Pancreas (tissue), 10 donors: ENCODE data around the gene ANKS1B. TPM values are rescaled to one million over a fixed set of nuclear protein-coding genes. Genes with fewer than 3 reads are reported as not detected.
A peak's percentile ranks its signal among the peaks of the same experiment; 100 is the strongest.

Source experiments
- ATAC-seq, 4 donors: fragments of 200-7000 bp; cut with Tn5 transposase; one replicate each; pipeline versions ENCODE4 v1.8.0 to v1.9.1; 2020; ENCODE audit warnings: mild to moderate bottlenecking in 4 of 4, moderate library complexity in 4 of 4
- DNase-seq, 6 donors: peaks; one replicate each; pipeline ENCODE4 v3.0.0-alpha.2; 2020
- FAIRE-seq: peaks from 2 replicates; lab custom pipeline; 2012; peaks lifted over from hg19 to GRCh38; lab: Jason Lieb, UNC
- H3K27ac ChIP-seq, 4 donors: fragments of 200-600 bp; sonication (generic); 1 replicate in 3 of 4; 2 replicates in 1 of 4; pipeline versions ENCODE4 v1.5.0 to v1.8.0; 2020
- H3K27me3 ChIP-seq, 4 donors: fragments of 200-600 bp; one replicate each; pipeline ENCODE4 v1.8.0; 2021
- H3K36me3 ChIP-seq, 3 donors: fragments of 200-600 bp; sonication (generic) in 1 of 3; one replicate each; pipeline versions ENCODE4 v1.5.0 to v1.8.0; 2020 to 2021
- H3K4me1 ChIP-seq, 3 donors: fragments of 200-600 bp; one replicate each; pipeline ENCODE4 v1.8.0; 2021
- H3K4me3 ChIP-seq, 4 donors: fragments of 200-600 bp; sonication (generic) in 2 of 4; one replicate each; pipeline versions ENCODE4 v1.5.0 to v1.8.0; 2020 to 2021
- H3K9me3 ChIP-seq, 4 donors: fragments of 200-600 bp; one replicate each; pipeline ENCODE4 v1.8.0; 2021
- CTCF ChIP-seq, 4 donors: fragments of 200-600 bp; sonication (generic) in 3 of 4; IDR thresholded peaks; one replicate each; pipeline versions ENCODE4 v1.5.0 to v1.8.0; 2021; ENCODE audit warnings: antibody characterized with exemption in 4 of 4
- WGBS, 2 donors: extraction: QIAGEN DNeasy Blood & Tissue Kit; methylation state at CpG; one replicate each; pipeline ENCODE4 v1.1.7; 2013; 5-methylcytosine and 5-hydroxymethylcytosine counted together
- intact Hi-C, 3 donors: fragments of 100-400 bp; cut with DNase I; formaldehyde crosslinking; loops; one replicate each; pipeline versions ENCODE4 v1.11.1 to v1.14.2; 2022
- polyA plus RNA-seq, 2 donors: library from polyadenylated mRNA; stranded (reverse); fragments of 200-250 nt; gene quantifications; one replicate each; pipeline ENCODE4 v1.2.3, GENCODE V29; 2013
- total RNA-seq, 6 donors: library from RNA; stranded (reverse); fragmentation: NEBNext Ultra II Directional in 4 of 6; extraction: Animal tissue kit (Norgen Biotek cat#: 25700) in 4 of 6; gene quantifications; one replicate each; pipeline versions ENCODE4 v1.2.1 to v1.2.4, GENCODE V29; 2021 to 2023
- donor health status: healthy with polysubstance abuse.
- donor health status: DM: no; HTN: no; CAD: no; lungs with moderate emphysema.
- donor health status: DM: no; HTN: no; CAD: no.
- donor health status: control.
- donor health status: control.
- donor health status: Bipolar disorder and iron deficiency.
- donor health status: DM: yes; HTN: yes; CAD: no.
- donor health status: DM: no; HTN: no; CAD: no.
- donor health status: DM: no; HTN: no; CAD: no.
- donor health status: DM: yes; HTN: yes; CAD: no.

The ANKS1B gene
- total and polyA plus RNA-seq, 8 donors: 0.49 to 3.2 (median 1.9) TPM

- peaks cover 0 to 4% (median 0%) of the 10 kb centered on the region in 3 donors for H3K4me1 ChIP-seq
- ATAC-seq (peak in 2 of 4 donors; percentile 35 to 40), DNase-seq (no peak), FAIRE-seq (no peak)
- peak overlapping the region in 2 of 4 donors; percentile 41 to 45 for H3K4me3 ChIP-seq
- no peaks in the 10 kb centered on the region for H3K9me3 ChIP-seq
- H3K27ac ChIP-seq: no peak overlapping the region
- no peak for TF ChIP-seq CTCF (IDR thresholded peaks at IDR 0.05)
- WGBS, 2 donors: 4% methylated on average over 27 of the region's 27 CpGs
- intact Hi-C loops: no loop called here
- no peaks in the 10 kb centered on the region for H3K36me3 ChIP-seq
- H3K27me3 ChIP-seq: peaks cover 0 to 14% (median 4%) of the 10 kb centered on the region in 4 donors
These were observed 1090.9 kb downstream of the ANKS1B start for GRCh38 chr12:98893675-98894411.

GRCh38 chr12:98893126-98893674 is 1091.5 kb downstream of the ANKS1B start:
- peaks cover 0 to 4% (median 0%) of the 10 kb centered on the region in 3 donors for H3K4me1 ChIP-seq
- no peak for DNase-seq
- no peak overlapping the region for H3K4me3 ChIP-seq
- ATAC-seq: no peak
- intact Hi-C loops: no loop called here
- no peaks in the 10 kb centered on the region for H3K9me3 ChIP-seq
- 10 to 13% methylated on average over 11 of the region's 11 CpGs for WGBS, 2 donors
- H3K27ac ChIP-seq: no peak overlapping the region
- FAIRE-seq: no peak
- no peaks in the 10 kb centered on the region for H3K36me3 ChIP-seq
- no peak for TF ChIP-seq CTCF (IDR thresholded peaks at IDR 0.05)
- peaks cover 0 to 11% (median 4%) of the 10 kb centered on the region in 4 donors for H3K27me3 ChIP-seq

- H3K27me3 ChIP-seq: peaks cover 0 to 4% (median 0%) of the 10 kb centered on the region in 4 donors
- no peaks in the 10 kb centered on the region for H3K36me3 ChIP-seq
- intact Hi-C loops: no loop called here
- H3K4me3 ChIP-seq: no peak overlapping the region
- H3K27ac ChIP-seq: no peak overlapping the region
- DNase-seq: no peak
- H3K9me3 ChIP-seq: no peaks in the 10 kb centered on the region
- no peaks in the 10 kb centered on the region for H3K4me1 ChIP-seq
- ATAC-seq: no peak
- TF ChIP-seq CTCF (IDR thresholded peaks at IDR 0.05): no peak
- 54 to 67% methylated on average over 2 of the region's 2 CpGs for WGBS, 2 donors
- FAIRE-seq: no peak
These were observed 1099.0 kb downstream of the ANKS1B start for GRCh38 chr12:98885778-98886177.

GRCh38 chr12:98883231-98883630 is 1101.5 kb downstream of the ANKS1B start:
- 64 to 73% methylated on average over 2 of the region's 2 CpGs for WGBS, 2 donors
- no peak for FAIRE-seq
- no peak overlapping the region for H3K27ac ChIP-seq
- intact Hi-C loops: no loop called here
- peaks cover 0 to 5% (median 0%) of the 10 kb centered on the region in 4 donors for H3K27me3 ChIP-seq
- H3K9me3 ChIP-seq: no peaks in the 10 kb centered on the region
- H3K4me1 ChIP-seq: no peaks in the 10 kb centered on the region
- no peaks in the 10 kb centered on the region for H3K36me3 ChIP-seq
- no peak for TF ChIP-seq CTCF (IDR thresholded peaks at IDR 0.05)
- no peak for ATAC-seq
- no peak for DNase-seq
- no peak overlapping the region for H3K4me3 ChIP-seq

GRCh38 chr12:98882526-98882925 is 1102.2 kb downstream of the ANKS1B start:
- no peaks in the 10 kb centered on the region for H3K4me1 ChIP-seq
- DNase-seq (no peak), ATAC-seq (no peak), FAIRE-seq (no peak)
- no peak overlapping the region for H3K4me3 ChIP-seq
- no peak for TF ChIP-seq CTCF (IDR thresholded peaks at IDR 0.05)
- H3K9me3 ChIP-seq: no peaks in the 10 kb centered on the region
- 53 to 57% methylated on average over 1 of the region's 1 CpG for WGBS, 2 donors
- no peaks in the 10 kb centered on the region for H3K36me3 ChIP-seq
- peaks cover 0 to 5% (median 0%) of the 10 kb centered on the region in 4 donors for H3K27me3 ChIP-seq
- H3K27ac ChIP-seq: no peak overlapping the region
- intact Hi-C loops: no loop called here
